SH-SY5Y (cell line): ENCODE measurements around the gene PTPRM.

ENCODE experiments used
- GATA2 ChIP-seq: IDR thresholded peaks from 2 replicates; pipeline ENCODE4 v1.6.1; 2011; ENCODE audit warnings: mild to moderate bottlenecking, low read depth, low read length
- GATA3 ChIP-seq: IDR thresholded peaks from 2 replicates; pipeline ENCODE4 v1.6.1; 2011; ENCODE audit warnings: low read depth, mild to moderate bottlenecking, low read length, moderate library complexity

DNA sequence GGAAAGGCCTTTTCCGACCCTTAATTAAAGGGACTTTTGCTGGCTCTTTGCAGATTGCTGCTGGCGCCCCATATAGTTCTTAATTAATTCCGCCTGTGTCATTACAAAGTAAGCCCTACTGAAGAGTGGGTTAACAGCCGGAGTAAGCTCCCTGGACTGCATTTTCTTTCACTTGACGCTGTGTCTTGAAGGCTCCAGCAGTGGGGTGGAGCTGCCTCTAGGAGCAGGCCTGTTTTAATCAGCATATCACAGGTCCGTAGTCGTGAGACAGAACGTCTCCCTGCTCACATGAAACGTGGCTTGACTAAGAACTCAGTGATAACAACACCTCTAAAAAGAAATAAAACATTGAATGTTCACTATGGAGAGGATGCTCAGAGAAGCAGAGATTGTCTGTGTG, 712.2 kb downstream of the PTPRM start:
- TF ChIP-seq GATA2 (no peak), GATA3 (no peak)
